GM23338 (cell line): ENCODE results near the gene AIP. TPM values are rescaled to one million over a fixed set of nuclear protein-coding genes. Genes with fewer than 3 reads are reported as not detected.

Experiments
- ATAC-seq: fragments of 200-7000 bp; cut with Tn5 transposase; 3 replicates; pipeline ENCODE4 v1.9.1; 2020
- DNase-seq: peaks from one replicate; pipeline ENCODE4 v3.0.0-alpha.2; 2015; ENCODE audit warnings: low spot score
- H2AFZ ChIP-seq: fragments of 200-600 bp; sonication (generic); 2 replicates; pipeline ENCODE4 v1.8.0; 2016; ENCODE audit warnings: antibody characterized with exemption, mild to moderate bottlenecking, moderate library complexity
- H3F3A ChIP-seq: fragments of 200-600 bp; sonication (generic); replicated peaks from 2 replicates; pipeline ENCODE4 v1.8.0; 2017; ENCODE audit warnings: antibody characterized with exemption, mixed run types, low read depth
- H3K27ac ChIP-seq: fragments of 200-600 bp; sonication (generic); 2 replicates; pipeline ENCODE4 v1.6.1; 2016; ENCODE audit warnings: low read depth
- H3K27me3 ChIP-seq: fragments of 200-600 bp; sonication (generic); 2 replicates; pipeline ENCODE4 v1.8.0; 2016; ENCODE audit warnings: mild to moderate bottlenecking, mixed run types, moderate library complexity; ENCODE audit not compliant: insufficient read depth
- H3K36me3 ChIP-seq: fragments of 200-600 bp; sonication (generic); 2 replicates; pipeline ENCODE4 v1.8.0; 2016; ENCODE audit warnings: mild to moderate bottlenecking; ENCODE audit not compliant: insufficient read depth
- H3K4me1 ChIP-seq: fragments of 200-600 bp; sonication (generic); 2 replicates; pipeline ENCODE4 v1.8.0; 2016; ENCODE audit warnings: mild to moderate bottlenecking, moderate library complexity; ENCODE audit not compliant: insufficient read depth
- H3K4me2 ChIP-seq: fragments of 200-600 bp; sonication (generic); 2 replicates; pipeline ENCODE4 v1.7.1; 2017; ENCODE audit warnings: mixed run types
- H3K4me3 ChIP-seq: fragments of 200-600 bp; sonication (generic); 2 replicates; pipeline ENCODE4 v1.6.1; 2016; ENCODE audit warnings: mixed run types
- H3K79me2 ChIP-seq: fragments of 200-600 bp; sonication (generic); replicated peaks from 2 replicates; pipeline ENCODE4 v1.8.0; 2017; ENCODE audit warnings: mild to moderate bottlenecking; ENCODE audit not compliant: insufficient read depth
- H3K9me2 ChIP-seq: fragments of 200-600 bp; sonication (generic); 2 replicates; pipeline ENCODE4 v1.8.0; 2017; ENCODE audit not compliant: insufficient read depth
- H4K20me1 ChIP-seq: fragments of 200-600 bp; sonication (generic); replicated peaks from 2 replicates; pipeline ENCODE4 v1.8.0; 2017; ENCODE audit warnings: mild to moderate bottlenecking; ENCODE audit not compliant: insufficient read depth
- H3K27ac Mint-ChIP-seq: 2 replicates; pipeline ENCODE4 v1.8.0; 2020; ENCODE audit warnings: inconsistent platforms, mild to moderate bottlenecking, moderate library complexity, mixed read lengths
- H3K27me3 Mint-ChIP-seq: 3 replicates; pipeline ENCODE4 v1.8.0; 2022; ENCODE audit warnings: low read depth, mild to moderate bottlenecking, moderate library complexity, mixed read lengths, inconsistent platforms; ENCODE audit not compliant: insufficient read depth, poor library complexity
- H3K36me3 Mint-ChIP-seq: 3 replicates; pipeline ENCODE4 v1.8.0; 2021; ENCODE audit warnings: low read depth, mild to moderate bottlenecking, inconsistent platforms, moderate library complexity, mixed read lengths
- H3K4me1 Mint-ChIP-seq: 3 replicates; pipeline ENCODE4 v1.8.0; 2020; ENCODE audit warnings: mild to moderate bottlenecking, inconsistent platforms, mixed read lengths
- H3K4me3 Mint-ChIP-seq: 3 replicates; pipeline ENCODE4 v1.8.0; 2021; ENCODE audit warnings: moderate library complexity, mild to moderate bottlenecking, inconsistent platforms, mixed read lengths
- H3K9me3 Mint-ChIP-seq: 3 replicates; pipeline ENCODE4 v1.8.0; 2020; ENCODE audit warnings: moderate library complexity, mild to moderate bottlenecking, inconsistent platforms, mixed read lengths
- EZH2 ChIP-seq: fragments of 200-600 bp; sonication (generic); IDR thresholded peaks from one replicate; pipeline ENCODE4 v1.8.0; 2017; ENCODE audit warnings: antibody characterized with exemption, mild to moderate bottlenecking, low read depth; ENCODE audit not compliant: unreplicated experiment
- EZH2phosphoT487 ChIP-seq: fragments of 200-600 bp; sonication (generic); IDR thresholded peaks from one replicate; pipeline ENCODE4 v1.8.1; 2018; ENCODE audit warnings: antibody characterized with exemption; ENCODE audit not compliant: unreplicated experiment
- JUNB ChIP-seq: IDR thresholded peaks from one replicate; pipeline ENCODE4 v1.6.1; 2016; ENCODE audit warnings: antibody characterized with exemption; ENCODE audit not compliant: unreplicated experiment
- ZNF114 ChIP-seq: fragments of 250-450 bp; sonication (Bioruptor Pico); IDR thresholded peaks from 2 replicates; pipeline ENCODE4 v1.5.0; 2020; ENCODE audit warnings: mild to moderate bottlenecking, moderate library complexity
- ZNF331 ChIP-seq: fragments of 250-450 bp; sonication (Bioruptor Pico); IDR thresholded peaks from 2 replicates; pipeline ENCODE4 v1.5.0; 2020; ENCODE audit warnings: low read depth, mild to moderate bottlenecking, moderate library complexity
- polyA plus RNA-seq: library from polyadenylated mRNA; unstranded; fragments of >200 nt; fragmentation: Nextera tagmentation; extraction: Ambion mirVana; gene quantifications from 2 replicates; pipeline ENCODE4 v1.2.1, GENCODE V29; 2016
- total RNA-seq: library from RNA; depleted of rRNA; stranded (reverse); fragments of >200 nt; shearing (Covaris generic); gene quantifications from 2 replicates; pipeline ENCODE4 v1.2.3, GENCODE V29; 2014
- TF ChIP-seq, protein P1 (sequence below), 2 experiments: fragments of 200-600 bp in 1 of 2; sonication (generic) in 1 of 2; conservative IDR thresholded peaks; 2 replicates each; pipeline versions ENCODE4 v1.5.1 to v1.6.1; 2016 to 2017; ENCODE audit warnings: antibody characterized with exemption in 2 of 2, low read depth in 2 of 2, mild to moderate bottlenecking in 2 of 2, moderate library complexity in 1 of 2
- TF ChIP-seq, protein P2 (sequence below): IDR thresholded peaks from one replicate; pipeline ENCODE4 v1.6.1; 2018; ENCODE audit warnings: antibody characterized with exemption; ENCODE audit not compliant: unreplicated experiment

The AIP gene
- total and polyA plus RNA-seq, 2 experiments from 2014 or later: 29.1 to 32.1 TPM

DNA sequence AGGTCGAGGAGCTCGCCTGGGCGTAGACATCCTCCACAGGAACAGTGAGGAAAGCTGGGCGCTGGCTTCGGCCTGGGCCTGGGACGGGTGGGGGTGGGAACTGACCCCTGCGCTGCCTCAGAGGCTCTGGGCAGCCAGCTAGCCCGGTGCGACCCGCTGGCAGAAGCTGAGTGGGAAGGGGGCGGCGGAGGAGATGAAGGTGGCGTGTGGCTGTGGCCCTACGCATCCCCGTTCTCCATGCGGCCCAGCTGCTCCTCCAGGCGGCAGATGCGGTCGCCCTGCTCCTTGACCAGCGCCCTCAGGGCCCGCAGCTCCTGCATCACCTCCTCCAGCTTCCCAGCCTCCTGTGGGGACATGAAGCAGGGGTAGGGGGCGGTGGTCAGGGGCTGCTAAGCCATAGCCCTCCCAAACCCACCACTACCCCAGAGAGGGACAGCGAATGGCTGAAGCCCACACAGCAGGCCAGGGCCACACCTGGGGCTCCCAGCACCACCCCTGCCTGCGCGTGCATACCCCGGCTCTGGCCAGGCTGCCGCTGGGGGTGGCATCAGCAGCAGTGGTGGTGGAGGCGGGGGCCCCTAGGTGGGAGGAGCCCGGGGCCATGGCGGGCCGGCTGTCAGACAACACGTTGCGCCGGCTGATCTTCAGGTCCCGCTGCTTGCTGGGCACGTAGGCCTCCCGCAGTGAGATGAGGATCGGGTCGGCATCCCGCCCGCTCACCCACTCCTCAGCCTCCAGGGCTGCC, 44.5 kb upstream of the AIP start (continued):
- TF ChIP-seq EZH2phosphoT487: no peak
- TF ChIP-seq, protein P1, sequence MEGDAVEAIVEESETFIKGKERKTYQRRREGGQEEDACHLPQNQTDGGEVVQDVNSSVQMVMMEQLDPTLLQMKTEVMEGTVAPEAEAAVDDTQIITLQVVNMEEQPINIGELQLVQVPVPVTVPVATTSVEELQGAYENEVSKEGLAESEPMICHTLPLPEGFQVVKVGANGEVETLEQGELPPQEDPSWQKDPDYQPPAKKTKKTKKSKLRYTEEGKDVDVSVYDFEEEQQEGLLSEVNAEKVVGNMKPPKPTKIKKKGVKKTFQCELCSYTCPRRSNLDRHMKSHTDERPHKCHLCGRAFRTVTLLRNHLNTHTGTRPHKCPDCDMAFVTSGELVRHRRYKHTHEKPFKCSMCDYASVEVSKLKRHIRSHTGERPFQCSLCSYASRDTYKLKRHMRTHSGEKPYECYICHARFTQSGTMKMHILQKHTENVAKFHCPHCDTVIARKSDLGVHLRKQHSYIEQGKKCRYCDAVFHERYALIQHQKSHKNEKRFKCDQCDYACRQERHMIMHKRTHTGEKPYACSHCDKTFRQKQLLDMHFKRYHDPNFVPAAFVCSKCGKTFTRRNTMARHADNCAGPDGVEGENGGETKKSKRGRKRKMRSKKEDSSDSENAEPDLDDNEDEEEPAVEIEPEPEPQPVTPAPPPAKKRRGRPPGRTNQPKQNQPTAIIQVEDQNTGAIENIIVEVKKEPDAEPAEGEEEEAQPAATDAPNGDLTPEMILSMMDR (conservative IDR thresholded peaks at IDR 0.05; ENCODE audit: low read depth in 2 of 2): no peak

DNA sequence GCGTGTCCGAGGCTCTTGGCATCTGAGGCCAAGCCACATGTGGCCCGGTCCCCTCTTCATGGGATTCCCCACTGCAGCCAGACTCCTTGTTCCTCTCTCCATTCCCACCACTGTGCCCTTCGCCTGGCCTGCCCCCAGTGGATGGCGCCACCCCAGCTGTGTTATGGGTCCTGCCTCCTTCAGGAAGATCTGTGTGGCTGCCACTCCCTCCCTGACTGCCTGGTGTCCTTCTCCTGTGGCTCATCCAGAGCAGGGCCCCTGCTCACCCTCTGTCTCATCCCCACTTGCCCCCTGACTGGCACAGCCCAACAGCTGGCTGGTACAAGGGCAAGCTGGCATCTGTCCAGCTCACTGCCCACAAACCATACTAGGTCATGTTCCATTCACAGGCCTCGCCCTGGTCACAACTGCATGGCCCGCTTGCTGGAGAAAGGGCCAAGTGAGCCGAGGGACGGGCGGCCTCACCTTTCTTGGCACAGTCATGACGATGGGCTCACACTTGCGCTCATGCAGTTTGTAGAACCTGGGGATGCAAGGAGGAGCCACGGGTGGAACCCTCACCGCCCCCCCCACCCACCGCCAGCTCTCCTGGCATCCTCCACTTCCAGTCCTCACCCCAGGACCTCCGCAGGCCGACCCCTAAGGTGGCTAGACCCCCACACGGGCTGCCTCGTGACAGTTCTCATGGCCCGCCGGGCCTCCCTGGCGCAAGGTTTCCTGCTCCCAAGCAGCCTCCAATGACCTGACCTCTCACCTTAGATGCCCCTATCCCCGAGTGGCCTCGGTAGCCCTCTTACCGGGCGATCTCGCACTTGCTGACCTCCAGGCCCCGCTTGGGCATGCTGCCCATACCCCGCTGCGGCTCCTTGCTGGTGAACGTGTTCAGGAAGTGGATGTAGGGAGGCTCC, 43.3 kb upstream of the AIP start:
- H3K27ac ChIP-seq: no peak overlapping the region
- TF ChIP-seq ZNF331 (no peak), EZH2phosphoT487 (no peak), EZH2 (no peak), ZNF114 (CRISPR knock-in tag) (no peak), JUNB (no peak)
- TF ChIP-seq, protein P1 (conservative IDR thresholded peaks at IDR 0.05; ENCODE audit: low read depth in 2 of 2): peak; percentile 43 to 64
- TF ChIP-seq, protein P2, sequence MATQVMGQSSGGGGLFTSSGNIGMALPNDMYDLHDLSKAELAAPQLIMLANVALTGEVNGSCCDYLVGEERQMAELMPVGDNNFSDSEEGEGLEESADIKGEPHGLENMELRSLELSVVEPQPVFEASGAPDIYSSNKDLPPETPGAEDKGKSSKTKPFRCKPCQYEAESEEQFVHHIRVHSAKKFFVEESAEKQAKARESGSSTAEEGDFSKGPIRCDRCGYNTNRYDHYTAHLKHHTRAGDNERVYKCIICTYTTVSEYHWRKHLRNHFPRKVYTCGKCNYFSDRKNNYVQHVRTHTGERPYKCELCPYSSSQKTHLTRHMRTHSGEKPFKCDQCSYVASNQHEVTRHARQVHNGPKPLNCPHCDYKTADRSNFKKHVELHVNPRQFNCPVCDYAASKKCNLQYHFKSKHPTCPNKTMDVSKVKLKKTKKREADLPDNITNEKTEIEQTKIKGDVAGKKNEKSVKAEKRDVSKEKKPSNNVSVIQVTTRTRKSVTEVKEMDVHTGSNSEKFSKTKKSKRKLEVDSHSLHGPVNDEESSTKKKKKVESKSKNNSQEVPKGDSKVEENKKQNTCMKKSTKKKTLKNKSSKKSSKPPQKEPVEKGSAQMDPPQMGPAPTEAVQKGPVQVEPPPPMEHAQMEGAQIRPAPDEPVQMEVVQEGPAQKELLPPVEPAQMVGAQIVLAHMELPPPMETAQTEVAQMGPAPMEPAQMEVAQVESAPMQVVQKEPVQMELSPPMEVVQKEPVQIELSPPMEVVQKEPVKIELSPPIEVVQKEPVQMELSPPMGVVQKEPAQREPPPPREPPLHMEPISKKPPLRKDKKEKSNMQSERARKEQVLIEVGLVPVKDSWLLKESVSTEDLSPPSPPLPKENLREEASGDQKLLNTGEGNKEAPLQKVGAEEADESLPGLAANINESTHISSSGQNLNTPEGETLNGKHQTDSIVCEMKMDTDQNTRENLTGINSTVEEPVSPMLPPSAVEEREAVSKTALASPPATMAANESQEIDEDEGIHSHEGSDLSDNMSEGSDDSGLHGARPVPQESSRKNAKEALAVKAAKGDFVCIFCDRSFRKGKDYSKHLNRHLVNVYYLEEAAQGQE: no peak

More for the DNA sequence above, 43.3 kb upstream of the AIP start:
- peaks cover 17% of the 10 kb centered on the region for H3K4me1 ChIP-seq
- Mint-ChIP-seq H3K36me3 (peaks cover 30% of the 10 kb centered on the region), H3K27ac (peak overlapping the region; percentile 48; the same call in 1 of the 2 replicates), H3K27me3 (peaks cover 15% of the 10 kb centered on the region), H3K4me3 (no peak overlapping the region; the same call in 2 of the 3 replicates), H3K9me3 (no peaks in the 10 kb centered on the region), H3K4me1 (peaks cover 29% of the 10 kb centered on the region)
- H3F3A ChIP-seq: 0 out of 2 replicates have a peak, but pooled peaks cover 16% of the 10 kb centered on the region
- H2AFZ ChIP-seq: no peak overlapping the region
- no peak overlapping the region for H3K4me3 ChIP-seq
- DNase-seq (peak; percentile 61), ATAC-seq (peak; percentile 4; the same call in 2 of the 3 replicates)
- no peaks in the 10 kb centered on the region for H3K79me2 ChIP-seq
- 0 out of 2 replicates have a peak, but pooled peaks cover 3% of the 10 kb centered on the region for H3K36me3 ChIP-seq
- H3K27me3 ChIP-seq: no peaks in the 10 kb centered on the region
- H3K4me2 ChIP-seq: no peak overlapping the region
- H3K9me2 ChIP-seq: no peaks in the 10 kb centered on the region
- no peaks in the 10 kb centered on the region for H4K20me1 ChIP-seq
